Heart right ventricle (tissue), 16 donors: Measurements from ENCODE around the gene POP4. TPM values are rescaled to one million over a fixed set of nuclear protein-coding genes. Genes with fewer than 3 reads are reported as not detected.

ENCODE experiments used
- ATAC-seq, 8 donors: fragments of 200-7000 bp; cut with Tn5 transposase; one replicate each; pipeline ENCODE4 v1.9.1; 2020; ENCODE audit warnings: mild to moderate bottlenecking in 8 of 8, moderate library complexity in 8 of 8, moderate number of reproducible peaks in 1 of 8
- DNase-seq, 2 donors: peaks; one replicate each; pipeline ENCODE4 v3.0.0-alpha.2; 2020
- H3K27ac ChIP-seq, 10 donors: fragments of 200-600 bp; sonication (generic) in 2 of 10; one replicate each; pipeline versions ENCODE4 v1.5.0 to v1.8.0; 2020 to 2022; ENCODE audit warnings: mild to moderate bottlenecking in 3 of 10
- H3K27me3 ChIP-seq, 7 donors: fragments of 200-600 bp; one replicate each; pipeline ENCODE4 v1.8.0; 2021 to 2022; ENCODE audit warnings: mild to moderate bottlenecking in 2 of 7
- H3K36me3 ChIP-seq, 9 donors: fragments of 200-600 bp; sonication (generic) in 1 of 9; one replicate each; pipeline versions ENCODE4 v1.5.0 to v1.8.0; 2020 to 2022; ENCODE audit warnings: mild to moderate bottlenecking in 2 of 9
- H3K4me1 ChIP-seq, 9 donors: fragments of 200-600 bp; sonication (generic) in 1 of 9; one replicate each; pipeline versions ENCODE4 v1.5.0 to v1.8.0; 2020 to 2022; ENCODE audit warnings: mild to moderate bottlenecking in 4 of 9
- H3K4me3 ChIP-seq, 10 donors: fragments of 200-600 bp; sonication (generic) in 2 of 10; one replicate each; pipeline versions ENCODE4 v1.5.0 to v1.8.0; 2020 to 2022; ENCODE audit warnings: mild to moderate bottlenecking in 7 of 10, moderate library complexity in 2 of 10
- H3K9me3 ChIP-seq, 11 donors: fragments of 200-600 bp in 10 of 11; sonication (generic) in 2 of 11; one replicate each; pipeline versions ENCODE4 v1.5.0 to v1.8.0; 2013 to 2022; ENCODE audit warnings: mild to moderate bottlenecking in 2 of 11, control low read depth in 1 of 11, moderate library complexity in 1 of 11
- WGBS, 2 donors: extraction: QIAGEN DNeasy Blood & Tissue Kit; methylation state at CpG; one replicate each; pipeline ENCODE4 v1.1.7; 2013; ENCODE audit warnings: inconsistent platforms in 1 of 2; 5-methylcytosine and 5-hydroxymethylcytosine counted together
- intact Hi-C, 10 donors: fragments of 100-400 bp; cut with DNase I; formaldehyde crosslinking; loops; one replicate each; pipeline versions ENCODE4 v1.11.1 to v1.14.2; 2022
- polyA plus RNA-seq, 2 donors: library from polyadenylated mRNA; stranded (reverse); fragments of 200-250 nt; gene quantifications; one replicate each; pipeline ENCODE4 v1.2.3, GENCODE V29; 2013
- total RNA-seq, 10 donors: library from RNA; stranded (reverse); fragmentation: NEBNext Ultra II Directional in 3 of 10; extraction: Animal tissue kit (Norgen Biotek cat#: 25700) in 3 of 10; gene quantifications; one replicate each; pipeline versions ENCODE4 v1.2.1 to v1.2.4, GENCODE V29; 2021 to 2023
- TF ChIP-seq, protein P1 (sequence below), 9 donors: fragments of 200-600 bp; sonication (generic) in 2 of 9; IDR thresholded peaks; one replicate each; pipeline versions ENCODE4 v1.5.0 to v1.8.0; 2021 to 2022; ENCODE audit warnings: antibody characterized with exemption in 9 of 9, mild to moderate bottlenecking in 5 of 9, moderate library complexity in 1 of 9
- donor health status: Arrhythmogenic right ventricular cardiomyopathy.
- donor health status: ischemic (EF 13 %, LVEDD 7.1; RV severe dilation, severe dysfunction).
- donor health status: healthy with polysubstance abuse.
- donor health status: DM: no; HTN: yes; CAD: no.
- donor health status: DM: no; HTN: no; CAD: no.
- donor health status: ischemic (EF 25% LVEDD 6.9; RV normal size, moderate dysfunction).
- donor health status: ischemic (EF 25% LVEDD 5.7; RV mildly dilated, moderate dysfunction).
- donor health status: healthy.
- donor health status: DM: yes; HTN: yes; CAD: no.
- donor health status: Ischemic cardiomyopathy.
- donor health status: ischemic (EF 35%, LVEDD 5.7; RV mildly dilated, moderate dysfunction).
- donor health status: nonischemic (EF 11% LVEDD 7.7; RV severe dilation, severe dysfunction).
- donor health status: DM: yes; HTN: yes; CAD: no.
- donor health status: PGD.
- donor health status: ischemic (EF 29% LVEDD 5.4; RV normal size, mild dysfunction).
- donor health status: nonischemic (EF 23%, LVEDD 6.1; RV moderate dilation, normal function).

The POP4 gene
- total and polyA plus RNA-seq, 12 donors = 46.6 to 108 (median 51.7) TPM

DNA sequence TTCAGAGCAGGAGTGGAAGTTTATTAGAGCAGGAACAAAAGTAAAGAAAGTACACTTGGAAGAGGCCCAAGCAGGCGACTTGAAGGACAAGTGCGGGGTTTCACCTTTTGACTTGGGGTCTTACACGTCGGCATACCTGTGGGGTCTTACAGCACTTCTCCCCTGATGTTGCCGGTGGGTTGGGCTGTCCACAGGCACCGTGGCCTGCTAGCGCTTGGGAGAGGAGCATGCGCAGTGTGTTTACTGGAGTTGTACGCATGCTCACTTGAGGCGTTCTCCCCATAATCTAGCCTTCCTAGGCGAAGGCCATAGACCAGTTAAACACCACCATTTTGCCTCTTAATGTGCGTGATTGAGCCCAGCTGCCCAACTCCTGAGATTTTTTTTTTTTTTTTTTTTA lies 34.1 kb downstream of the POP4 start:
- DNase-seq (no peak), ATAC-seq (no peak)
- intact Hi-C loops = no loop called here
- TF ChIP-seq, protein P1, sequence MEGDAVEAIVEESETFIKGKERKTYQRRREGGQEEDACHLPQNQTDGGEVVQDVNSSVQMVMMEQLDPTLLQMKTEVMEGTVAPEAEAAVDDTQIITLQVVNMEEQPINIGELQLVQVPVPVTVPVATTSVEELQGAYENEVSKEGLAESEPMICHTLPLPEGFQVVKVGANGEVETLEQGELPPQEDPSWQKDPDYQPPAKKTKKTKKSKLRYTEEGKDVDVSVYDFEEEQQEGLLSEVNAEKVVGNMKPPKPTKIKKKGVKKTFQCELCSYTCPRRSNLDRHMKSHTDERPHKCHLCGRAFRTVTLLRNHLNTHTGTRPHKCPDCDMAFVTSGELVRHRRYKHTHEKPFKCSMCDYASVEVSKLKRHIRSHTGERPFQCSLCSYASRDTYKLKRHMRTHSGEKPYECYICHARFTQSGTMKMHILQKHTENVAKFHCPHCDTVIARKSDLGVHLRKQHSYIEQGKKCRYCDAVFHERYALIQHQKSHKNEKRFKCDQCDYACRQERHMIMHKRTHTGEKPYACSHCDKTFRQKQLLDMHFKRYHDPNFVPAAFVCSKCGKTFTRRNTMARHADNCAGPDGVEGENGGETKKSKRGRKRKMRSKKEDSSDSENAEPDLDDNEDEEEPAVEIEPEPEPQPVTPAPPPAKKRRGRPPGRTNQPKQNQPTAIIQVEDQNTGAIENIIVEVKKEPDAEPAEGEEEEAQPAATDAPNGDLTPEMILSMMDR (IDR thresholded peaks at IDR 0.05) = no peak
- H3K9me3 ChIP-seq = no peaks in the 10 kb centered on the region
- no peak overlapping the region for H3K4me3 ChIP-seq
- 91 to 92% methylated on average over 12 of the region's 12 CpGs for WGBS, 2 donors
- H3K4me1 ChIP-seq = peaks cover 0 to 11% (median 4%) of the 10 kb centered on the region in 9 donors
- H3K36me3 ChIP-seq = no peaks in the 10 kb centered on the region
- H3K27ac ChIP-seq = no peak overlapping the region
- H3K27me3 ChIP-seq = no peaks in the 10 kb centered on the region

DNA sequence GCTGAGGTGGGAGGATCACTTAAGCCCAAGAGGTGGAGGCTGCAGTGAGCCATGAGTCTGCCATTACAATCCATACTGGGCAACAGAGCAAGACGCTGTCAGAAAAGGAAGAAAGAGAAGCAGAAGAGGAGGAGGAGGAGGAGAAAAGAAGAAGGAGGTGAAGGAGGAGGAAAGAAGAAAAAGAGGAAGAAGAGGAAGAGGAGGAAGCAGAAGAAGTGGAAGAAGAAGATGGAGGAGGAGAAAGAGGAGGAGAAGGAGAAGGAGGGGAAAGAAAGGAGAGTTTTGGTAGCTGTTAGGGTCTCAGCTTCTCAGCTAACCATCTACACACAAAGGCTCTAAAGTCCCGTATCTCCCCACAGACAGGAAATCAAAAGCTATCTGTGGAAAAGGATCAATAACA lies 35.5 kb downstream of the POP4 start:
- WGBS, 2 donors = 75 to 92% methylated on average over 2 of the region's 2 CpGs
- DNase-seq = no peak
- H3K27ac ChIP-seq = no peak overlapping the region

DNA sequence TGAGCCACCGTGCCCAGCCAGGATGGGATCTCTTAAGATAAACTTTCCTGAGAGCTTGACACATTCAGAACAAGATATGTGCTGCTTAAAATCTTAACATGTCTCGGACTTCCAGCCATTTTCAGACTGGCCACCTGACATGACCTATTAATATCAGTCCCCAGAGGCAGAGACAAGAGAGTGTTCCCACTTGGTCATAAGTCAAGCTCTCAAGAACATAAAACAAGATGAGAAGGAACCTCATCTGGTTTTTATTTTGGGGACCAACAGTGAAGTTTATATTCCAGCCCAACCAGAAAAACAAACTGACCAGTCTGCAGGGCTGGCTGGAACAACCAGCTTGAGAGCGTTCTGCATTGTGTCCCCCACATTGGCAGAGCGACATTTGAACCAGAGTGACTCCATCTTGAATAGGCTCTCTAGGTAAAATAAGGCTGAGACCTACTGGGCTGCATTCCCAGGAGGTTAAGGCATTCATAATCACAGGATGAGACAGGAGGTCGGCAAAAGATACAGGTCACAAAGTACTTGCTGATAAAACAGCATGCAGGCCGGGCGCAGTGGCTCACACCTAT lies 37.4 kb downstream of the POP4 start:
- no peak overlapping the region for H3K27ac ChIP-seq

More for the DNA sequence above, 35.5 kb downstream of the POP4 start:
- intact Hi-C loops = no loop called here
- Histone ChIP-seq H3K4me1 (peaks cover 6 to 24% (median 16%) of the 10 kb centered on the region in 9 donors), H3K27me3 (no peaks in the 10 kb centered on the region), H3K36me3 (no peaks in the 10 kb centered on the region), H3K4me3 (no peak overlapping the region), H3K9me3 (no peaks in the 10 kb centered on the region)
- TF ChIP-seq, protein P1 (IDR thresholded peaks at IDR 0.05) = no peak
- no peak for ATAC-seq

DNA sequence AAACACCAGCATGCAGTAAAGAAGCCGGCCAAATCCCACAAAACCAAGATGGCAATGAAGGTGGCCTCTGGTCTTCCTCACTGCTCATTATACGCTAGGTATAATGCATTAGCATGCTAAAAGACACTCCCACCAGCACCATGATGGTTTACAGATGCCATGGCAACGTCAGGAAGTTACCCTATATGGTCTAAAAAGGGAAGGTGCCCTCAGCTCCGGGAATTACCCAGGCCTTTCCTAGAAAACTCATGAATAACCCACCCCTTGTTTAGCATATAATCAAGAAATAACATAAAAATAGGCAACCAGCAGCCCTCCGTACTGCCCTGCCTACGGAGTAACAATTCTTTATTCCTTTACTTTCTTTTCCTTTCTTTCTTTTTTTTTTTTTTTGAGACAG lies 38.1 kb downstream of the POP4 start:
- no peak overlapping the region for H3K4me3 ChIP-seq
- H3K4me1 ChIP-seq = peaks cover 6 to 24% (median 16%) of the 10 kb centered on the region in 9 donors
- ATAC-seq = no peak
- no peak for DNase-seq
- intact Hi-C loops = no loop called here
- 86 to 94% methylated on average over 6 of the region's 6 CpGs for WGBS, 2 donors
- H3K27ac ChIP-seq = no peak overlapping the region
- H3K27me3 ChIP-seq = no peaks in the 10 kb centered on the region
- no peaks in the 10 kb centered on the region for H3K36me3 ChIP-seq
- TF ChIP-seq, protein P1 (IDR thresholded peaks at IDR 0.05) = no peak
- H3K9me3 ChIP-seq = no peaks in the 10 kb centered on the region

More for the DNA sequence above, 37.4 kb downstream of the POP4 start:
- TF ChIP-seq, protein P1 (IDR thresholded peaks at IDR 0.05) = no peak
- Histone ChIP-seq H3K4me1 (peaks cover 6 to 24% (median 16%) of the 10 kb centered on the region in 9 donors), H3K9me3 (no peaks in the 10 kb centered on the region), H3K27me3 (no peaks in the 10 kb centered on the region), H3K4me3 (no peak overlapping the region), H3K36me3 (no peaks in the 10 kb centered on the region)
- ATAC-seq = no peak
- no peak for DNase-seq
- 62 to 65% methylated on average over 7 of the region's 7 CpGs for WGBS, 2 donors
- intact Hi-C loops = no loop called here
